ENCODE data around the gene ROM1. TPM values are rescaled to one million over a fixed set of nuclear protein-coding genes. Genes with fewer than 3 reads are reported as not detected.
"Not testable (repeated sequence)": the region's sequence is repeated elsewhere in the genome, so short reads cannot be mapped to it uniquely, and the experiment has no call there.

The ROM1 gene
- total RNA-seq: 1.6 TPM

- peaks cover 15 to 27% (median 21%) of the 10 kb centered on the region in 3 donors for H3K4me1 ChIP-seq (ENCODE audit: control insufficient read depth in 3 of 3, insufficient read depth in 3 of 3, low read length in 3 of 3)
- no peaks in the 10 kb centered on the region for H3K27me3 ChIP-seq (ENCODE audit: control insufficient read depth in 3 of 3, insufficient read depth in 3 of 3, low read length in 3 of 3)
- H3K27ac ChIP-seq (ENCODE audit: low read depth, low read length): peak within 1 kb of the TSS; percentile 83
- peak within 1 kb of the TSS; percentile 62 to 86 (median 83) for H3K4me3 ChIP-seq (ENCODE audit: low read length in 3 of 3)
- H3K36me3 ChIP-seq (ENCODE audit: control insufficient read depth in 3 of 3, insufficient read depth in 3 of 3, low read length in 3 of 3): peaks cover 18 to 38% (median 22%) of the 10 kb centered on the region in 3 donors
- H3K9ac ChIP-seq (ENCODE audit: low read depth in 1 of 3, low read length in 3 of 3): peak within 1 kb of the TSS; percentile 68 to 83 (median 83)
- H3K9me3 ChIP-seq (ENCODE audit: control insufficient read depth in 3 of 3, low read length in 3 of 3): no peaks in the 10 kb centered on the region
Measured at GRCh38 chr11:62612366-62613290, at the start of gene ROM1, which contains the start of gene EML3. Gene ROM1 (plus strand): TSS chr11:62613257. CDS start chr11:62613282, 25 bp downstream. Gene EML3 (minus strand): TSS chr11:62612775. CDS start chr11:62612457, 318 bp downstream.

DNA sequence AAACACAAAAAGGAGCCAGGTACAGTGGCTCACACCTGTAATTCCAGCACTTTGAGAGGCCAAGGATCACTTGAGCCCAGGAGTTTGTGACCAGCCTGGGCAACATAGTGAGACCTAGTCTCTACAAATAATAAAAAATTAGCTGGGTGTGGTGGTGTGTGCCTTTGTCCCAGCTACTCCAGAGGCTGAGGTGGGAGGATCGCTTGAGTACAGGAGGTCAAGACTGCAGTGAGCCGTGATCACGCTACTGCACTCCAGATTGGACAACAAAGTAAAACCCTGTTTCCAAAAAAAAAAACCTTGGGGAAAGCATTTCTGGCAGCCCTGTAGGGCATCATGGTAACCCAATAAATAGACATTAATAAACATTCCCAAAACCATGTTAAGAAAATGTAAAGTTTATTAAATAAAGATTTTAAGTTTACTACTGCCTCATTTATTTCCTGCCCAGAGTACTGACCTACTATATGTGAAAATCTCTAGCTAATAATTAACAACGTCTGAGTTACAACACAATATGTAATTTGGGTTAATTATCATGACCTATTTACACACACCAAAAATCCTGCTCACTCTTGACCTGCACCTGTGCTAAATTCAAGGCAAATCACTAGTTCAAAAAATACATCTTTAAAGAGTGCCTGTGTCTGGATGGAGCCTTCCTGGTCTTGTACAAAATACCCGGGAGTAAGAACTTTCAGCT is 47.8 kb upstream of the ROM1 start:
- Histone ChIP-seq H3K9me3 (ENCODE audit: control insufficient read depth in 3 of 3, low read length in 3 of 3) (no peaks in the 10 kb centered on the region), H3K36me3 (ENCODE audit: control insufficient read depth in 3 of 3, insufficient read depth in 3 of 3, low read length in 3 of 3) (peaks cover 34 to 39% (median 36%) of the 10 kb centered on the region in 3 donors), H3K27me3 (ENCODE audit: control insufficient read depth in 3 of 3, insufficient read depth in 3 of 3, low read length in 3 of 3) (no peaks in the 10 kb centered on the region), H3K9ac (ENCODE audit: low read depth in 1 of 3, low read length in 3 of 3) (no peak overlapping the region), H3K4me3 (ENCODE audit: low read length in 3 of 3) (no peak overlapping the region), H3K27ac (ENCODE audit: low read depth, low read length) (no peak overlapping the region), H3K4me1 (ENCODE audit: control insufficient read depth in 3 of 3, insufficient read depth in 3 of 3, low read length in 3 of 3) (peaks cover 21 to 30% (median 24%) of the 10 kb centered on the region in 3 donors)

DNA sequence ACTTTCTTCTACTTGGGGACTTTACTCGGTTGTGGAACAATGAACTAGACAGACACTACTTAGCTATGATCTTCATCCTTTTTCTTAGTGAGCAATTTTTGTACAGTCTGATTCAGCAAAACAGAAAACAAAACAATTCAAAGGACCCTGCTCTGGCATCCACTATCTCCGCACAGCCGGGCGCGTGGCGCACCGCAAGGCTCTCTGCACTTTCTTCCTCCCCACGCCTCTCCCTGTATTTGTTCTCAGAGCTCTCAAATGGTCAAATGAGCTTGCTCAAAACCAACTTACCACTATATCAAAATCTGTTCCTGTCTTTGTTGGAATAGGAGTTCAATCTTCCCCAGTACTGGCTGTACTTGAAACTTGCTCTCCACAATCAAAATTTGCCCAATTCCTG is 46.8 kb upstream of the ROM1 start:
- H3K4me1 ChIP-seq (ENCODE audit: control insufficient read depth in 3 of 3, insufficient read depth in 3 of 3, low read length in 3 of 3): peaks cover 17 to 29% (median 22%) of the 10 kb centered on the region in 3 donors
- H3K36me3 ChIP-seq (ENCODE audit: control insufficient read depth in 3 of 3, insufficient read depth in 3 of 3, low read length in 3 of 3): peaks cover 44 to 49% (median 46%) of the 10 kb centered on the region in 3 donors
- no peak overlapping the region for H3K9ac ChIP-seq (ENCODE audit: low read depth in 1 of 3, low read length in 3 of 3)
- no peak overlapping the region for H3K27ac ChIP-seq (ENCODE audit: low read depth, low read length)
- no peak overlapping the region for H3K4me3 ChIP-seq (ENCODE audit: low read length in 3 of 3)
- H3K9me3 ChIP-seq (ENCODE audit: control insufficient read depth in 3 of 3, low read length in 3 of 3): no peaks in the 10 kb centered on the region
- no peaks in the 10 kb centered on the region for H3K27me3 ChIP-seq (ENCODE audit: control insufficient read depth in 3 of 3, insufficient read depth in 3 of 3, low read length in 3 of 3)

- Histone ChIP-seq H3K4me3 (ENCODE audit: low read length in 3 of 3) (no peak overlapping the region), H3K36me3 (ENCODE audit: control insufficient read depth in 3 of 3, insufficient read depth in 3 of 3, low read length in 3 of 3) (peaks cover 53 to 55% (median 55%) of the 10 kb centered on the region in 3 donors)
Measured at GRCh38 chr11:62567018-62567633, 45.9 kb upstream of the ROM1 start.

GRCh38 chr11:62569611-62570010 is 43.4 kb upstream of the ROM1 start:
- Histone ChIP-seq H3K36me3 (ENCODE audit: control insufficient read depth in 3 of 3, insufficient read depth in 3 of 3, low read length in 3 of 3) (peaks cover 47 to 52% (median 51%) of the 10 kb centered on the region in 3 donors), H3K4me3 (ENCODE audit: low read length in 3 of 3) (no peak overlapping the region), H3K9me3 (ENCODE audit: control insufficient read depth in 3 of 3, low read length in 3 of 3) (no peaks in the 10 kb centered on the region), H3K27ac (ENCODE audit: low read depth, low read length) (peak overlapping the region; percentile 68), H3K9ac (ENCODE audit: low read depth in 1 of 3, low read length in 3 of 3) (no peak overlapping the region), H3K4me1 (ENCODE audit: control insufficient read depth in 3 of 3, insufficient read depth in 3 of 3, low read length in 3 of 3) (peaks cover 40 to 49% (median 41%) of the 10 kb centered on the region in 3 donors), H3K27me3 (ENCODE audit: control insufficient read depth in 3 of 3, insufficient read depth in 3 of 3, low read length in 3 of 3) (no peaks in the 10 kb centered on the region)

More at GRCh38 chr11:62567018-62567633, 45.9 kb upstream of the ROM1 start:
- no peak overlapping the region for H3K9ac ChIP-seq (ENCODE audit: low read depth in 1 of 3, low read length in 3 of 3)
- H3K27ac ChIP-seq (ENCODE audit: low read depth, low read length): no peak overlapping the region
- no peaks in the 10 kb centered on the region for H3K27me3 ChIP-seq (ENCODE audit: control insufficient read depth in 3 of 3, insufficient read depth in 3 of 3, low read length in 3 of 3)
- H3K9me3 ChIP-seq (ENCODE audit: control insufficient read depth in 3 of 3, low read length in 3 of 3): no peaks in the 10 kb centered on the region
- H3K4me1 ChIP-seq (ENCODE audit: control insufficient read depth in 3 of 3, insufficient read depth in 3 of 3, low read length in 3 of 3): peaks cover 26 to 33% (median 29%) of the 10 kb centered on the region in 3 donors

- H3K4me3 ChIP-seq (ENCODE audit: low read length in 3 of 3); H3K27me3 ChIP-seq (ENCODE audit: control insufficient read depth in 3 of 3, insufficient read depth in 3 of 3, low read length in 3 of 3); H3K9me3 ChIP-seq (ENCODE audit: control insufficient read depth in 3 of 3, low read length in 3 of 3): not testable (repeated sequence)
- H3K36me3 ChIP-seq (ENCODE audit: control insufficient read depth in 3 of 3, insufficient read depth in 3 of 3, low read length in 3 of 3): peaks cover 40 to 48% (median 44%) of the 10 kb centered on the region in 3 donors
- peak overlapping the region in 1 of 3 donors; percentile 97 for H3K9ac ChIP-seq (ENCODE audit: low read depth in 1 of 3, low read length in 3 of 3)
- peak overlapping the region; percentile 68 for H3K27ac ChIP-seq (ENCODE audit: low read depth, low read length)
- peaks cover 53 to 62% (median 54%) of the 10 kb centered on the region in 3 donors for H3K4me1 ChIP-seq (ENCODE audit: control insufficient read depth in 3 of 3, insufficient read depth in 3 of 3, low read length in 3 of 3)
Measured at GRCh38 chr11:62570903-62571302, 42.2 kb upstream of the ROM1 start.

DNA sequence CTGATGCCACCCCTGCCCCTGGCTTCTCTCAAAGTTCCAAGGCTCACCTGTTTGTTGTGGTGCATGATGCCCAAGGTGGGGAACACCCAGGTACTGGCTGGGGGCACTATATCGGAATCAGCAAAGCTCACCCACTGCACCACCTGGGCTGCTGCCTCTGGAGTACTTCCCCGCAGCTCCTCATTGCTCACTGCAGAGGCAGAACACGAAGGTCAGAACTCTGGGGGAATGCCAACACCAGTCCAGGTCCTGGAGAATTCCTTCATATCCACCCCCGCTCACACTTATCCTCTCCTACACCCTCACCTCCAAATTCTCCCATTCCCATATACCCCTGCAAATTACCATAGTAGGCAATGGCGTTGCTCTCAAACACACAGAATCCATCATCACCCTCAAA is 41.6 kb upstream of the ROM1 start:
- H3K4me3 ChIP-seq (ENCODE audit: low read length in 3 of 3): peak overlapping the region in 2 of 3 donors; percentile 6 to 25
- peaks cover 57 to 67% (median 60%) of the 10 kb centered on the region in 3 donors for H3K4me1 ChIP-seq (ENCODE audit: control insufficient read depth in 3 of 3, insufficient read depth in 3 of 3, low read length in 3 of 3)
- H3K9me3 ChIP-seq (ENCODE audit: control insufficient read depth in 3 of 3, low read length in 3 of 3); H3K27me3 ChIP-seq (ENCODE audit: control insufficient read depth in 3 of 3, insufficient read depth in 3 of 3, low read length in 3 of 3): not testable (repeated sequence)
- peak overlapping the region; percentile 15 for H3K27ac ChIP-seq (ENCODE audit: low read depth, low read length)
- H3K36me3 ChIP-seq (ENCODE audit: control insufficient read depth in 3 of 3, insufficient read depth in 3 of 3, low read length in 3 of 3): peaks cover 37 to 48% (median 43%) of the 10 kb centered on the region in 3 donors
- peak overlapping the region in 2 of 3 donors; percentile 10 to 97 for H3K9ac ChIP-seq (ENCODE audit: low read depth in 1 of 3, low read length in 3 of 3)

- Histone ChIP-seq H3K4me3 (ENCODE audit: low read length in 3 of 3) (peak overlapping the region; percentile 95 to 99 (median 96)), H3K9ac (ENCODE audit: low read depth in 1 of 3, low read length in 3 of 3) (peak overlapping the region; percentile 95 to 97 (median 97)), H3K27ac (ENCODE audit: low read depth, low read length) (peak overlapping the region; percentile 93), H3K4me1 (ENCODE audit: control insufficient read depth in 3 of 3, insufficient read depth in 3 of 3, low read length in 3 of 3) (peaks cover 59 to 69% (median 67%) of the 10 kb centered on the region in 3 donors), H3K9me3 (ENCODE audit: control insufficient read depth in 3 of 3, low read length in 3 of 3) (no peaks in the 10 kb centered on the region), H3K36me3 (ENCODE audit: control insufficient read depth in 3 of 3, insufficient read depth in 3 of 3, low read length in 3 of 3) (peaks cover 32 to 43% (median 42%) of the 10 kb centered on the region in 3 donors), H3K27me3 (ENCODE audit: control insufficient read depth in 3 of 3, insufficient read depth in 3 of 3, low read length in 3 of 3) (no peaks in the 10 kb centered on the region)
Measured at GRCh38 chr11:62572431-62572830, 40.6 kb upstream of the ROM1 start.

DNA sequence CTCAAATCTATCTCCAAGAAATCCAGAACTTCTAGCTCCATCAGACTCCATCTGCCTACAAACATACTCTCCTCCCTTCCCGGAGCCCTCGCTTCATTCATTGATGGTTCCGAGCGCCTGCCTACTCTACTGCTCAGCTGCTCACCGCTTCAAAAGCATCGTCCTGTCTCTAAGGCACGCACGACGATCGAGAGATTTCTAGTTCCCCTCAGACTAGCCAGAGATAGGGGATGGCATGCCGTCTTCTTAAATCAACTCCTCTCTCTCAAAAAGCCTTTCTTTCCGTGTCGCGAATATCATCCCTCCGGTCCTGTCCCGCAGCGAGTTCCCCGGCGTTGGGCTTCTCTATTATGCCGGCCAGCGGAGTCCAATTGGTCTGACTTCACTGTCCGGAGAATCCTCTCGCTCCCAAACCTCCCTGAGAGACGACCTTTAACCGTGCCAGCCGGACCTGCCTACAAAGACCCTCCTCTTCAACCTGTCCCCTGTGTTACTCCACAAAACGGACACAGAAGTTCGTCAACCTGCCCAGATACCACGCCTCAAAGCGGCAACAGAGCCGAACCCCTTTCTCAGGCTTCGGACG is 40.0 kb upstream of the ROM1 start:
- H3K9ac ChIP-seq (ENCODE audit: low read depth in 1 of 3, low read length in 3 of 3): peak overlapping the region; percentile 95 to 97 (median 97)
- H3K27ac ChIP-seq (ENCODE audit: low read depth, low read length): peak overlapping the region; percentile 93
- H3K4me1 ChIP-seq (ENCODE audit: control insufficient read depth in 3 of 3, insufficient read depth in 3 of 3, low read length in 3 of 3): peaks cover 59 to 69% (median 67%) of the 10 kb centered on the region in 3 donors
- no peaks in the 10 kb centered on the region for H3K9me3 ChIP-seq (ENCODE audit: control insufficient read depth in 3 of 3, low read length in 3 of 3)
- peaks cover 34 to 45% (median 43%) of the 10 kb centered on the region in 3 donors for H3K36me3 ChIP-seq (ENCODE audit: control insufficient read depth in 3 of 3, insufficient read depth in 3 of 3, low read length in 3 of 3)
- H3K4me3 ChIP-seq (ENCODE audit: low read length in 3 of 3): peak overlapping the region; percentile 95 to 99 (median 96)
- no peaks in the 10 kb centered on the region for H3K27me3 ChIP-seq (ENCODE audit: control insufficient read depth in 3 of 3, insufficient read depth in 3 of 3, low read length in 3 of 3)
